HEK293 (cell line): ENCODE data around the gene LRRC4C.

Source experiments
- CTCF ChIA-PET: fragments of 350-600 bp; formaldehyde crosslinking; extraction: SDS; loops from one replicate; lab custom pipeline; 2021; ENCODE audit warnings: antibody characterized with exemption; lab: Yijun Ruan, JAX
- POLR2A ChIA-PET: fragments of 300-600 bp; formaldehyde crosslinking; extraction: SDS; loops from one replicate; lab custom pipeline; 2020; ENCODE audit warnings: antibody characterized with exemption, inconsistent platforms; lab: Yijun Ruan, JAX
- H3K27ac ChIP-seq: fragments of 200-500 bp; sonication (Bioruptor generic); 2 replicates; pipeline ENCODE4 v1.5.1; 2014; ENCODE audit warnings: low read depth, low read length, control low read depth, inconsistent platforms; ENCODE audit errors: extremely low read depth
- H3K36me3 ChIP-seq, 2 experiments: fragments of 200-500 bp in 1 of 2; sonication (Bioruptor generic) in 1 of 2; 1 replicate in 1 of 2; 2 replicates in 1 of 2; pipeline ENCODE4 v1.5.1; 2014 to 2017; ENCODE audit warnings: inconsistent platforms in 2 of 2, low read length in 2 of 2; ENCODE audit not compliant: control insufficient read depth in 2 of 2, insufficient read depth in 1 of 2
- H3K4me1 ChIP-seq: fragments of 200-500 bp; sonication (Bioruptor generic); 2 replicates; pipeline ENCODE4 v1.5.1; 2014; ENCODE audit warnings: mild to moderate bottlenecking, low read length, inconsistent platforms; ENCODE audit not compliant: control insufficient read depth, insufficient read depth
- H3K4me3 ChIP-seq: 2 replicates; pipeline ENCODE4 v1.5.1; 2011; ENCODE audit warnings: low read depth, mild to moderate bottlenecking, control low read depth, low read length, moderate library complexity
- H3K9me3 ChIP-seq: fragments of 200-500 bp; sonication (Bioruptor generic); 2 replicates; pipeline ENCODE4 v1.5.1; 2014; ENCODE audit warnings: low read depth, low read length, inconsistent platforms; ENCODE audit not compliant: control insufficient read depth, insufficient read depth
- GLI4 ChIP-seq: fragments of 450-650 bp; formaldehyde crosslinking; IDR thresholded peaks from 2 replicates; pipeline ENCODE4 v1.5.1; 2016; ENCODE audit warnings: missing biosample characterization, missing genetic modification characterization
- GLIS1 ChIP-seq: fragments of 450-650 bp; formaldehyde crosslinking; IDR thresholded peaks from 2 replicates; pipeline ENCODE4 v1.5.1; 2016; ENCODE audit warnings: missing biosample characterization, missing genetic modification characterization
- HOXD13 ChIP-seq: sonication (generic); formaldehyde crosslinking; IDR thresholded peaks from 2 replicates; pipeline ENCODE4 v1.8.0; 2022; ENCODE audit warnings: missing genetic modification reagents, borderline replicate concordance
- KLF8 ChIP-seq: fragments of 450-650 bp; formaldehyde crosslinking; IDR thresholded peaks from 2 replicates; pipeline ENCODE4 v1.5.1; 2016; ENCODE audit warnings: missing biosample characterization, missing genetic modification characterization
- SP2 ChIP-seq: fragments of 450-650 bp; formaldehyde crosslinking; IDR thresholded peaks from 2 replicates; pipeline ENCODE4 v1.5.1; 2016; ENCODE audit warnings: missing biosample characterization, missing genetic modification characterization
- ZBTB20 ChIP-seq: fragments of 450-650 bp; formaldehyde crosslinking; IDR thresholded peaks from 2 replicates; pipeline ENCODE4 v1.5.1; 2016; ENCODE audit warnings: missing biosample characterization, missing genetic modification characterization
- ZBTB21 ChIP-seq: fragments of 450-650 bp; formaldehyde crosslinking; IDR thresholded peaks from 2 replicates; pipeline ENCODE4 v1.5.1; 2017; ENCODE audit warnings: missing biosample characterization, missing genetic modification characterization
- ZBTB26 ChIP-seq: fragments of 450-650 bp; formaldehyde crosslinking; optimal IDR thresholded peaks from 2 replicates; pipeline ENCODE3; 2016; ENCODE audit warnings: missing biosample characterization, mild to moderate bottlenecking, missing genetic modification characterization
- ZBTB48 ChIP-seq: fragments of 450-650 bp; formaldehyde crosslinking; IDR thresholded peaks from 2 replicates; pipeline ENCODE4 v1.5.1; 2016; ENCODE audit warnings: missing biosample characterization, missing genetic modification characterization
- ZNF114 ChIP-seq: fragments of 450-650 bp; formaldehyde crosslinking; IDR thresholded peaks from 2 replicates; pipeline ENCODE4 v1.5.0; 2017; ENCODE audit warnings: missing biosample characterization, missing genetic modification characterization
- ZNF132 ChIP-seq: fragments of 450-650 bp; formaldehyde crosslinking; IDR thresholded peaks from 2 replicates; pipeline ENCODE4 v1.5.1; 2017; ENCODE audit warnings: missing biosample characterization, missing genetic modification characterization, borderline replicate concordance
- ZNF146 ChIP-seq: fragments of 450-650 bp; formaldehyde crosslinking; IDR thresholded peaks from 2 replicates; pipeline ENCODE4 v1.5.1; 2016; ENCODE audit warnings: missing biosample characterization, missing genetic modification characterization
- ZNF16 ChIP-seq: fragments of 450-650 bp; formaldehyde crosslinking; IDR thresholded peaks from 2 replicates; pipeline ENCODE4 v1.5.1; 2016; ENCODE audit warnings: low read depth, missing biosample characterization, missing genetic modification characterization
- ZNF2 ChIP-seq: fragments of 450-650 bp; formaldehyde crosslinking; IDR thresholded peaks from 2 replicates; pipeline ENCODE4 v1.5.1; 2016; ENCODE audit warnings: missing biosample characterization, missing genetic modification characterization
- ZNF223 ChIP-seq: fragments of 450-650 bp; formaldehyde crosslinking; IDR thresholded peaks from 2 replicates; pipeline ENCODE4 v1.5.1; 2016; ENCODE audit warnings: missing biosample characterization, missing genetic modification characterization
- ZNF248 ChIP-seq: fragments of 450-650 bp; formaldehyde crosslinking; IDR thresholded peaks from 2 replicates; pipeline ENCODE4 v1.5.1; 2017; ENCODE audit warnings: missing biosample characterization, missing genetic modification characterization
- ZNF266 ChIP-seq: fragments of 450-650 bp; formaldehyde crosslinking; IDR thresholded peaks from 2 replicates; pipeline ENCODE4 v1.5.1; 2016; ENCODE audit warnings: missing biosample characterization, missing genetic modification characterization, low read depth
- ZNF292 ChIP-seq: fragments of 450-650 bp; formaldehyde crosslinking; IDR thresholded peaks from 2 replicates; pipeline ENCODE4 v1.5.1; 2016; ENCODE audit warnings: low read depth, missing biosample characterization, missing genetic modification characterization, borderline replicate concordance
- ZNF473 ChIP-seq: fragments of 450-650 bp; formaldehyde crosslinking; IDR thresholded peaks from 2 replicates; pipeline ENCODE4 v1.5.1; 2017; ENCODE audit warnings: missing biosample characterization, missing genetic modification characterization
- ZNF48 ChIP-seq: fragments of 450-650 bp; formaldehyde crosslinking; IDR thresholded peaks from 2 replicates; pipeline ENCODE4 v1.5.1; 2016; ENCODE audit warnings: missing biosample characterization, missing genetic modification characterization
- ZNF513 ChIP-seq: fragments of 450-650 bp; IDR thresholded peaks from 2 replicates; pipeline ENCODE4 v1.5.1; 2018; ENCODE audit warnings: missing biosample characterization, missing genetic modification characterization
- ZNF544 ChIP-seq: fragments of 450-650 bp; formaldehyde crosslinking; IDR thresholded peaks from 2 replicates; pipeline ENCODE4 v1.5.0; 2017; ENCODE audit warnings: missing biosample characterization, missing genetic modification characterization
- ZNF555 ChIP-seq: fragments of 450-650 bp; formaldehyde crosslinking; conservative IDR thresholded peaks from 2 replicates; pipeline ENCODE4 v1.5.1; 2017; ENCODE audit warnings: missing biosample characterization, mild to moderate bottlenecking, missing genetic modification characterization, inconsistent platforms
- ZNF560 ChIP-seq: fragments of 450-650 bp; formaldehyde crosslinking; IDR thresholded peaks from 2 replicates; pipeline ENCODE4 v1.5.1; 2017; ENCODE audit warnings: missing biosample characterization, missing genetic modification characterization, borderline replicate concordance
- ZNF585B ChIP-seq: fragments of 450-650 bp; formaldehyde crosslinking; IDR thresholded peaks from 2 replicates; pipeline ENCODE4 v1.5.1; 2016; ENCODE audit warnings: missing biosample characterization, missing genetic modification characterization
- ZNF623 ChIP-seq: fragments of 450-650 bp; formaldehyde crosslinking; IDR thresholded peaks from 2 replicates; pipeline ENCODE4 v1.5.1; 2016; ENCODE audit warnings: missing biosample characterization, missing genetic modification characterization
- ZNF624 ChIP-seq: fragments of 450-650 bp; formaldehyde crosslinking; IDR thresholded peaks from 2 replicates; pipeline ENCODE4 v1.5.1; 2017; ENCODE audit warnings: missing biosample characterization, missing genetic modification characterization
- ZNF645 ChIP-seq: fragments of 450-650 bp; formaldehyde crosslinking; IDR thresholded peaks from 2 replicates; pipeline ENCODE4; 2016; ENCODE audit warnings: missing biosample characterization, missing genetic modification characterization
- ZNF777 ChIP-seq: fragments of 450-650 bp; formaldehyde crosslinking; IDR thresholded peaks from 2 replicates; pipeline ENCODE4 v1.5.1; 2017; ENCODE audit warnings: missing biosample characterization, missing genetic modification characterization, borderline replicate concordance
- ZNF785 ChIP-seq: fragments of 450-650 bp; formaldehyde crosslinking; IDR thresholded peaks from 2 replicates; pipeline ENCODE4 v1.5.1; 2016; ENCODE audit warnings: missing biosample characterization, missing genetic modification characterization
- ZXDB ChIP-seq: fragments of 450-650 bp; formaldehyde crosslinking; IDR thresholded peaks from 2 replicates; pipeline ENCODE4 v1.5.1; 2016; ENCODE audit warnings: missing biosample characterization, missing genetic modification characterization
- TF ChIP-seq, protein P1 (sequence below): fragments of 450-650 bp; formaldehyde crosslinking; IDR thresholded peaks from 2 replicates; pipeline ENCODE4 v1.5.1; 2016; ENCODE audit warnings: missing biosample characterization, missing genetic modification characterization
- TF ChIP-seq, protein P2 (sequence below): fragments of 450-650 bp; formaldehyde crosslinking; IDR thresholded peaks from 2 replicates; pipeline ENCODE4 v1.5.1; 2017; ENCODE audit warnings: missing biosample characterization, missing genetic modification characterization

The LRRC4C gene

GRCh38 chr11:41323446-41323845 is 136.0 kb downstream of the LRRC4C start:
- Histone ChIP-seq H3K27ac (no peak overlapping the region), H3K9me3 (no peaks in the 10 kb centered on the region), H3K36me3 (no peaks in the 10 kb centered on the region), H3K4me1 (no peaks in the 10 kb centered on the region), H3K4me3 (no peak overlapping the region)
- no peak for TF ChIP-seq KLF8 (tag by site-specific recombination)
- no peak for TF ChIP-seq ZXDB (tag by site-specific recombination)
- no peak for TF ChIP-seq ZNF266 (tag by site-specific recombination)
- TF ChIP-seq ZBTB20 (tag by site-specific recombination), result no peak
- TF ChIP-seq ZNF544 (tag by site-specific recombination), result no peak
- no peak for TF ChIP-seq ZNF555 (tag by site-specific recombination)
- TF ChIP-seq ZNF132 (tag by site-specific recombination), result no peak
- TF ChIP-seq, protein P1, sequence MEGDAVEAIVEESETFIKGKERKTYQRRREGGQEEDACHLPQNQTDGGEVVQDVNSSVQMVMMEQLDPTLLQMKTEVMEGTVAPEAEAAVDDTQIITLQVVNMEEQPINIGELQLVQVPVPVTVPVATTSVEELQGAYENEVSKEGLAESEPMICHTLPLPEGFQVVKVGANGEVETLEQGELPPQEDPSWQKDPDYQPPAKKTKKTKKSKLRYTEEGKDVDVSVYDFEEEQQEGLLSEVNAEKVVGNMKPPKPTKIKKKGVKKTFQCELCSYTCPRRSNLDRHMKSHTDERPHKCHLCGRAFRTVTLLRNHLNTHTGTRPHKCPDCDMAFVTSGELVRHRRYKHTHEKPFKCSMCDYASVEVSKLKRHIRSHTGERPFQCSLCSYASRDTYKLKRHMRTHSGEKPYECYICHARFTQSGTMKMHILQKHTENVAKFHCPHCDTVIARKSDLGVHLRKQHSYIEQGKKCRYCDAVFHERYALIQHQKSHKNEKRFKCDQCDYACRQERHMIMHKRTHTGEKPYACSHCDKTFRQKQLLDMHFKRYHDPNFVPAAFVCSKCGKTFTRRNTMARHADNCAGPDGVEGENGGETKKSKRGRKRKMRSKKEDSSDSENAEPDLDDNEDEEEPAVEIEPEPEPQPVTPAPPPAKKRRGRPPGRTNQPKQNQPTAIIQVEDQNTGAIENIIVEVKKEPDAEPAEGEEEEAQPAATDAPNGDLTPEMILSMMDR (tag by site-specific recombination), result no peak
- TF ChIP-seq GLIS1 (tag by site-specific recombination), result no peak
- no peak for TF ChIP-seq ZNF16
- TF ChIP-seq ZNF585B (tag by site-specific recombination), result no peak
- no peak for TF ChIP-seq ZNF146
- no peak for TF ChIP-seq ZBTB26 (tag by site-specific recombination)
- TF ChIP-seq SP2, result no peak
- TF ChIP-seq ZBTB48 (tag by site-specific recombination), result no peak
- TF ChIP-seq ZNF248, result no peak
- TF ChIP-seq ZNF2 (tag by site-specific recombination), result no peak
- TF ChIP-seq ZBTB21 (tag by site-specific recombination), result no peak
- ChIA-PET POLR2A (no interaction called here), CTCF (interaction anchor here (0.7 kb wide), 1 partner anchor 9 kb away, joined by 3 read pairs; no protein-coding TSS in a partner anchor)

DNA sequence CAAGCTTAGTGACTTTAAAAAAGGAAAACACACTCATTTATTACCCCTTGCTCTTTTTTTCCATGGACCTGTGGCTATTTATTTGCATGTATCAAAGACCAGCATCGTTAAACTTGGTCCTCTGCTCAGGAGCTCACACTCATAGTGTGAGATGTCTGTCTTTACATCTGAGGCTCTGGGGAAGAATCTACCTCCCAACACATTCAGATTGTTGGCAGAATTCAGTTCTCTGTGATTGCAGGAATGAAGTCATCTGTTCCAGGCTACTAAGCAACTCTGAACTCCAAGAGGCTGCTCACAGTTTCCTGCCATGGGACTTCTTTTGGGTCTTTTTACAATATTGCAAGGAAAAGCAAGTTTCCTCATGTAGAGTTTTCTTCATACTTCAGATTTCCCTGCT is 138.8 kb downstream of the LRRC4C start:
- no peaks in the 10 kb centered on the region for H3K36me3 ChIP-seq
- ChIA-PET POLR2A (no interaction called here), CTCF (no interaction called here)
- H3K27ac ChIP-seq, result no peak overlapping the region
- no peak overlapping the region for H3K4me3 ChIP-seq
- H3K4me1 ChIP-seq, result no peaks in the 10 kb centered on the region
- H3K9me3 ChIP-seq, result no peaks in the 10 kb centered on the region
- TF ChIP-seq ZNF623 (no peak), ZNF645 (no peak), ZNF560 (tag by site-specific recombination) (no peak), ZNF48 (tag by site-specific recombination) (no peak), ZBTB20 (tag by site-specific recombination) (no peak), ZNF223 (tag by site-specific recombination) (no peak), HOXD13 (CRISPR knock-in tag) (no peak), ZNF785 (tag by site-specific recombination) (no peak), ZNF473 (tag by site-specific recombination) (no peak), ZNF513 (tag by site-specific recombination) (no peak), ZNF777 (no peak), ZNF292 (no peak), GLI4 (tag by site-specific recombination) (no peak), ZNF624 (tag by site-specific recombination) (no peak), ZNF114 (tag by site-specific recombination) (no peak)
- TF ChIP-seq, protein P2, sequence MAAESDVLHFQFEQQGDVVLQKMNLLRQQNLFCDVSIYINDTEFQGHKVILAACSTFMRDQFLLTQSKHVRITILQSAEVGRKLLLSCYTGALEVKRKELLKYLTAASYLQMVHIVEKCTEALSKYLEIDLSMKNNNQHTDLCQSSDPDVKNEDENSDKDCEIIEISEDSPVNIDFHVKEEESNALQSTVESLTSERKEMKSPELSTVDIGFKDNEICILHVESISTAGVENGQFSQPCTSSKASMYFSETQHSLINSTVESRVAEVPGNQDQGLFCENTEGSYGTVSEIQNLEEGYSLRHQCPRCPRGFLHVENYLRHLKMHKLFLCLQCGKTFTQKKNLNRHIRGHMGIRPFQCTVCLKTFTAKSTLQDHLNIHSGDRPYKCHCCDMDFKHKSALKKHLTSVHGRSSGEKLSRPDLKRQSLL (tag by site-specific recombination), result no peak
